HepG2 (cell line): ENCODE data around the gene NUDT9. TPM values are rescaled to one million over a fixed set of nuclear protein-coding genes. Genes with fewer than 3 reads are reported as not detected.
A peak's percentile ranks its signal among the peaks of the same experiment; 100 is the strongest.

Experiments used
- CHD4 ChIP-seq: fragments of 200-600 bp; sonication (generic); IDR thresholded peaks from 2 replicates; pipeline ENCODE4 v1.7.0; 2017; ENCODE audit warnings: mild to moderate bottlenecking, low read length, borderline replicate concordance
- CREM ChIP-seq, 2 experiments: sonication (generic) in 1 of 2; formaldehyde crosslinking in 1 of 2; IDR thresholded peaks; 2 replicates each; pipeline versions ENCODE4 v1.4.0 to v1.6.1; 2016 to 2020; ENCODE audit warnings: antibody characterized with exemption in 1 of 2, mild to moderate bottlenecking in 1 of 2, missing genetic modification reagents in 1 of 2
- ETV6 ChIP-seq: sonication (generic); formaldehyde crosslinking; conservative IDR thresholded peaks from 2 replicates; pipeline ENCODE4 v1.4.0; 2020; ENCODE audit warnings: missing genetic modification reagents
- HOXA3 ChIP-seq: sonication (generic); formaldehyde crosslinking; IDR thresholded peaks from 2 replicates; pipeline ENCODE4 v1.5.0; 2020; ENCODE audit warnings: missing genetic modification reagents
- IRF9 ChIP-seq: sonication (generic); formaldehyde crosslinking; IDR thresholded peaks from 2 replicates; pipeline ENCODE4 v1.8.0; 2022; ENCODE audit warnings: missing genetic modification reagents, mild to moderate bottlenecking, borderline replicate concordance
- NFE2L1 ChIP-seq: sonication (generic); formaldehyde crosslinking; IDR thresholded peaks from 2 replicates; pipeline ENCODE4 v1.4.0; 2020; ENCODE audit warnings: missing genetic modification reagents, mild to moderate bottlenecking, borderline replicate concordance
- NR2F1 ChIP-seq, 2 experiments: fragments of 450-650 bp in 1 of 2; formaldehyde crosslinking in 1 of 2; IDR thresholded peaks; 2 replicates each; pipeline versions ENCODE4 v1.5.0 to v1.6.1; 2016 to 2020; ENCODE audit warnings: mild to moderate bottlenecking in 1 of 2, missing compliant biosample characterization in 1 of 2, missing genetic modification reagents in 1 of 2, moderate library complexity in 1 of 2
- RAD21 ChIP-seq: fragments of 450-650 bp; formaldehyde crosslinking; IDR thresholded peaks from 2 replicates; pipeline ENCODE4 v1.5.0; 2020; ENCODE audit warnings: mild to moderate bottlenecking
- RCOR2 ChIP-seq: IDR thresholded peaks from 2 replicates; pipeline ENCODE4 v1.6.1; 2016; ENCODE audit warnings: missing biosample characterization, missing genetic modification reagents
- RFX1 ChIP-seq: fragments of 450-650 bp; IDR thresholded peaks from 2 replicates; pipeline ENCODE4 v1.6.1; 2017
- RNF2 ChIP-seq: fragments of 450-650 bp; conservative IDR thresholded peaks from 2 replicates; pipeline ENCODE4 v1.6.1; 2016; ENCODE audit warnings: low read depth
- RXRB ChIP-seq: IDR thresholded peaks from 2 replicates; pipeline ENCODE4 v1.6.1; 2016; ENCODE audit warnings: borderline replicate concordance, missing genetic modification reagents, missing compliant biosample characterization
- SP1 ChIP-seq, 2 experiments: fragments of 450-650 bp in 1 of 2; sonication (generic) in 1 of 2; formaldehyde crosslinking in 1 of 2; IDR thresholded peaks; 2 replicates each; pipeline versions ENCODE4 v1.4.0 to v1.6.1; 2016 to 2020; ENCODE audit warnings: missing genetic modification reagents in 1 of 2
- SP140L ChIP-seq: sonication (generic); formaldehyde crosslinking; IDR thresholded peaks from 2 replicates; pipeline ENCODE4 v1.4.0; 2020; ENCODE audit warnings: missing genetic modification reagents, borderline replicate concordance
- TBX2 ChIP-seq: sonication (generic); formaldehyde crosslinking; IDR thresholded peaks from 2 replicates; pipeline ENCODE4 v1.5.0; 2020; ENCODE audit warnings: missing genetic modification reagents, mild to moderate bottlenecking, borderline replicate concordance
- TERF1 ChIP-seq: sonication (generic); formaldehyde crosslinking; IDR thresholded peaks from 2 replicates; pipeline ENCODE4 v1.8.0; 2022; ENCODE audit warnings: mild to moderate bottlenecking, missing genetic modification reagents, moderate library complexity
- TFDP1 ChIP-seq: IDR thresholded peaks from 2 replicates; pipeline ENCODE4 v1.6.1; 2016; ENCODE audit warnings: missing compliant biosample characterization, missing genetic modification reagents, borderline replicate concordance
- ZBTB46 ChIP-seq: sonication (generic); formaldehyde crosslinking; IDR thresholded peaks from 2 replicates; pipeline ENCODE4 v1.4.0; 2020; ENCODE audit warnings: mild to moderate bottlenecking, missing genetic modification reagents, borderline replicate concordance
- ZNF33A ChIP-seq: sonication (generic); formaldehyde crosslinking; IDR thresholded peaks from 2 replicates; pipeline ENCODE4 v1.5.1; 2020; ENCODE audit warnings: missing genetic modification reagents, mild to moderate bottlenecking, moderate library complexity, borderline replicate concordance
- ZNF572 ChIP-seq: sonication (generic); formaldehyde crosslinking; IDR thresholded peaks from 2 replicates; pipeline ENCODE4 v1.5.1; 2020; ENCODE audit warnings: mild to moderate bottlenecking, missing genetic modification reagents
- ZNF788 ChIP-seq: sonication (generic); formaldehyde crosslinking; IDR thresholded peaks from 2 replicates; pipeline ENCODE4 v1.5.0; 2020; ENCODE audit warnings: mild to moderate bottlenecking, missing genetic modification reagents, borderline replicate concordance
- ZUFSP ChIP-seq: sonication (generic); formaldehyde crosslinking; IDR thresholded peaks from 2 replicates; pipeline ENCODE4 v1.9.0; 2021; ENCODE audit warnings: missing genetic modification reagents, mild to moderate bottlenecking, borderline replicate concordance
- polyA plus RNA-seq, 8 experiments: library from polyadenylated mRNA; depleted of rRNA in 3 of 8; stranded (reverse) in 7 of 8; unstranded in 1 of 8; fragments of >200 nt; fragmentation: Illumina TruSeq in 4 of 8; extraction: Trizol in 4 of 8; gene quantifications; 2 replicates each; pipeline versions ENCODE4 v1.2.1 to v1.2.3, GENCODE V29; 2011 to 2016; ENCODE audit warnings: low read depth in 4 of 8, missing spikeins in 1 of 8, mixed read lengths in 1 of 8; ENCODE audit not compliant: insufficient read depth in 1 of 8
- total RNA-seq, 5 experiments: library from RNA; depleted of rRNA; stranded (reverse); fragments of >200 nt; fragmentation: Illumina TruSeq; extraction: Trizol; gene quantifications; 2 replicates each; pipeline ENCODE4 v1.2.3, GENCODE V29; 2016; ENCODE audit warnings: low read depth in 1 of 5

The NUDT9 gene
- total and polyA plus RNA-seq, 2 of the 13 experiments (the other 11 are each of a cell fraction or from before 2014, with no cell fraction given): 10.4 to 12.3 TPM

GRCh38 chr4:87419578-87420249 lies 2.7 kb upstream of the NUDT9 start (continued):
- TF ChIP-seq SP140L (CRISPR knock-in tag) (no peak), RAD21 (CRISPR knock-in tag) (no peak), SP1 (IDR thresholded peaks at IDR 0.05) (no peak), SP1 (CRISPR knock-in tag; IDR thresholded peaks at IDR 0.05) (no peak), RCOR2 (CRISPR knock-in tag) (peak; percentile 91), RXRB (CRISPR knock-in tag) (peak; percentile 80; the same call in 1 of the 2 replicates), RFX1 (no peak), HOXA3 (CRISPR knock-in tag) (no peak; the same call in 1 of the 2 replicates), ZNF788 (no peak), NFE2L1 (no peak), CREM (IDR thresholded peaks at IDR 0.05) (peak; percentile 74), CREM (CRISPR knock-in tag; IDR thresholded peaks at IDR 0.05) (no peak), TFDP1 (no peak), ZNF572 (CRISPR knock-in tag) (no peak), IRF9 (no peak), NR2F1 (CRISPR knock-in tag; IDR thresholded peaks at IDR 0.05) (no peak), ZBTB46 (CRISPR knock-in tag) (no peak), ZUFSP (CRISPR knock-in tag) (no peak), TERF1 (CRISPR knock-in tag) (no peak), CHD4 (no peak; the same call in 1 of the 2 replicates), RNF2 (no peak), ZNF33A (CRISPR knock-in tag) (no peak), TBX2 (CRISPR knock-in tag) (peak; percentile 90), ETV6 (CRISPR knock-in tag) (no peak)
